ENCODE data around the gene OPRD1.
"Not testable (repeated sequence)": the region's sequence is repeated elsewhere in the genome, so short reads cannot be mapped to it uniquely, and the experiment has no call there.

The OPRD1 gene

DNA sequence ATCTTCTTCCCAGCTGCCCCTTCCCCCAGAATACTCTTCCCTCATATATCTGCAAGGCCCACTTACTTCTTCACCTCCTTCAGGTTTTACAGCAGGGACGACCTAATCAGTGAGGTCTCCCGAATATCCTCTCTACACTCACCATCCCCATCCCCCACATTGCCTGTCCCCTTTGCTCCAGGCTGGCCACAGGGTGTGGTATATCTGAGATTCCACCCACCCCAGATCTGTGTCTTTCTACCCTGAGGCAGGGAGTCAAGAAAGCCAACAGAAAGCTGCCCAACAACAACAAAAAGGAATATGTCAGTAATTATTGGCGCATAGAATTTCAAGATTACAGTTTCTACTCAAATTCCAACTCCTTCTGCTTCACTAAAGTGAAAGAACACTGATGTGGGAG, 30.0 kb upstream of the OPRD1 start:
- H3K27ac ChIP-seq (ENCODE audit: low read depth, low read length): no peak overlapping the region
- H3K9ac ChIP-seq (ENCODE audit: low read length): no peak overlapping the region
- no peaks in the 10 kb centered on the region for H3K9me3 ChIP-seq (ENCODE audit: control insufficient read depth, insufficient read depth, low read depth, low read length)

DNA sequence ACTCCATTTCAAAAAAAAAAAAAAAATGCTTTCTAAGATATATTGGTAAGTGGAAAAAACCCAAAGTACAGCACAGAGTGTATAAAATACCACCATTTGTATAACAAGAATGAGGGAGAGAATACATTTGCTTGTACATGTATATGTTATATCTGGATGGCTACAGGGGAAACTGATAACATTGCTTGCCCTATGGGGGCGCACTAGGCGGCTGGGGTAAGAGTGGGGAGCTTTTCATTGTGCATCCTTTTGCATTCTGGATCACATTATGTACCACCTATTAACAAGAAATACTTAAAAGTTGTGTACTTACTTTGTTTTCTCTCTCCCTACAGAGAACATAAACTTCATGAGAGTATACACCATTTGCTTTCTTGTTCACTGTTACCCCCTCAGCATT, 28.6 kb upstream of the OPRD1 start:
- H3K4me1 ChIP-seq (ENCODE audit: control insufficient read depth, insufficient read depth, low read length): peaks cover 10% of the 10 kb centered on the region; the same call in 1 of the 2 replicates

More for the DNA sequence above, 30.0 kb upstream of the OPRD1 start:
- H3K36me3 ChIP-seq (ENCODE audit: control insufficient read depth, insufficient read depth, low read length): no peaks in the 10 kb centered on the region
- no peaks in the 10 kb centered on the region for H3K27me3 ChIP-seq (ENCODE audit: control insufficient read depth, insufficient read depth, low read length)
- H3K4me3 ChIP-seq (ENCODE audit: low read depth, low read length): no peak overlapping the region
- peaks cover 10% of the 10 kb centered on the region; the same call in 1 of the 2 replicates for H3K4me1 ChIP-seq (ENCODE audit: control insufficient read depth, insufficient read depth, low read length)

DNA sequence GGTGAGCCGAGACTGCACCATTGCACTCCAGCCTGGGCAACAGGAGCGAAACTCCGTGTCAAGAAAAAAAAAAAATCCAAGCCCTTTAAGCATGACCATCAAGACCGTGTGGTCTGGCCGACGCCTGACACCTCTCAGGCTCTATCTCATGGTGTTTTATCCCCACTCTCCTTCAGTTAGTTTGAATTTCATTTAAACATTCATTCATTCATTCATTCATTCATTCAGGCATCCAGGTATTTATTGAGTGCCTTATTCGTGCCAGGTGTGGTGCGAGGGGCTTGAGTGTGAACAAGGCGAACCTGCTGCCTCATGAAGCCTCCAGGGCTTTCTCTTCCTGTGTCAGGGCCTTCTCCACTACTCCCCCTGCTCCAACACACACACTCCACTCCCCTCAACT, 22.6 kb upstream of the OPRD1 start:
- Histone ChIP-seq H3K36me3 (ENCODE audit: control insufficient read depth, insufficient read depth, low read length) (no peaks in the 10 kb centered on the region), H3K27me3 (ENCODE audit: control insufficient read depth, insufficient read depth, low read length) (no peaks in the 10 kb centered on the region), H3K9ac (ENCODE audit: low read length) (no peak overlapping the region), H3K4me1 (ENCODE audit: control insufficient read depth, insufficient read depth, low read length) (peaks cover 12% of the 10 kb centered on the region; the same call in 1 of the 2 replicates), H3K4me3 (ENCODE audit: low read depth, low read length) (no peak overlapping the region), H3K27ac (ENCODE audit: low read depth, low read length) (no peak overlapping the region), H3K9me3 (ENCODE audit: control insufficient read depth, insufficient read depth, low read depth, low read length) (no peaks in the 10 kb centered on the region)

More for the DNA sequence above, 28.6 kb upstream of the OPRD1 start:
- no peak overlapping the region for H3K4me3 ChIP-seq (ENCODE audit: low read depth, low read length)
- no peaks in the 10 kb centered on the region for H3K27me3 ChIP-seq (ENCODE audit: control insufficient read depth, insufficient read depth, low read length)
- H3K36me3 ChIP-seq (ENCODE audit: control insufficient read depth, insufficient read depth, low read length): no peaks in the 10 kb centered on the region
- no peak overlapping the region for H3K9ac ChIP-seq (ENCODE audit: low read length)
- no peaks in the 10 kb centered on the region for H3K9me3 ChIP-seq (ENCODE audit: control insufficient read depth, insufficient read depth, low read depth, low read length)
- no peak overlapping the region for H3K27ac ChIP-seq (ENCODE audit: low read depth, low read length)

DNA sequence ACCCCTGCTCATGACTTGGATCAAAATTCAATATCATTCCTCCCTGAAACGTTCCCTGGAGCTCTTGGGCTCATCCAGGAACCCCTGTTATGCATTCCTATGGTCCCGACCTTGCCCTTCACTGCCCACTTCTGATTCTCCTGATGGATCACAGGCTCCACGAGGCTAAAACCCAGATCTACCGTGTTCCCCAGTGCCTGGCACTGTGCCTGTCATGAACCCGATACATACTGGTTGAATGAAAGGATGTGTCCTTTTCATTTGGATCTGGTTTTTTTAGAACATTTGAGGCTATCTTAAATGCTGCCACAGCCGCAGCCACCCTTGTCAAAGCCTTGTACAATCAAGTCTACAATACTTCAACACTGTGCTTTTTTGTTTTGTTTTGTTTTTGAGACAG, 22.2 kb upstream of the OPRD1 start:
- Histone ChIP-seq H3K9me3 (ENCODE audit: control insufficient read depth, insufficient read depth, low read depth, low read length) (no peaks in the 10 kb centered on the region), H3K27ac (ENCODE audit: low read depth, low read length) (no peak overlapping the region), H3K36me3 (ENCODE audit: control insufficient read depth, insufficient read depth, low read length) (no peaks in the 10 kb centered on the region), H3K4me3 (ENCODE audit: low read depth, low read length) (no peak overlapping the region), H3K4me1 (ENCODE audit: control insufficient read depth, insufficient read depth, low read length) (peaks cover 12% of the 10 kb centered on the region; the same call in 1 of the 2 replicates), H3K9ac (ENCODE audit: low read length) (no peak overlapping the region), H3K27me3 (ENCODE audit: control insufficient read depth, insufficient read depth, low read length) (no peaks in the 10 kb centered on the region)

DNA sequence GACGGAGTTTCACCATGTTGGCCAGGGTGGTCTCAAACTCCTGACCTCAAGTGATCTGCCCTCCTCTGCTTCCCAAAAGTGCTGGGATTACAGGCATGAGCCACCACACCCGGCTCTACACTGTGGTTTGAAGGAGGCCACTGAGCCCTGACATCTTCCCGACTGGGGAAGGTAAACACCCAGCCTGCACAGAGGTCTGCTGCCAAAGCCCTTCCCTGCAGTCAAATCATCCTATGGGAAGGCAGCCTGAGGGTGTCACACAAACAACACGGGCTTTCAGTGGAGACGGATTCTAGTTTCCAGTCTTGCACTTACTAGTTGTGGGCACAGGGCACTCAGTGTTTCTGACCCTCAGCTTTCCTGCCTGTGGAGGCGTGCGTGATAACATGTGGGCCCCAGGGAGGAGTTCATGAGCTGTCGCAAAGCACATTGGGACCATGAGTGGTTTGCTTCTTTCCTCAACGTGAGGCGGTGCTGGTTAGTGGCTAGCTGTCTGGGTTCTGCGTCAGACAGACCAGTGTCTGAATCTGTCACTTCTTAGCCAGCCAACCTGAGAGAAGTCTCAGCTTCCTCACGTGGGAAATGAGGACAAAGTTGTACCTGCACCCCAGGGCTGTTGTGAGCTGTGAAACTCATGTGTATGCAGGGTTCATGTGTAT, 21.5 kb upstream of the OPRD1 start:
- Histone ChIP-seq H3K9ac (ENCODE audit: low read length) (no peak overlapping the region), H3K4me1 (ENCODE audit: control insufficient read depth, insufficient read depth, low read length) (peaks cover 12% of the 10 kb centered on the region; the same call in 1 of the 2 replicates), H3K27ac (ENCODE audit: low read depth, low read length) (no peak overlapping the region), H3K9me3 (ENCODE audit: control insufficient read depth, insufficient read depth, low read depth, low read length) (no peaks in the 10 kb centered on the region), H3K27me3 (ENCODE audit: control insufficient read depth, insufficient read depth, low read length) (no peaks in the 10 kb centered on the region), H3K36me3 (ENCODE audit: control insufficient read depth, insufficient read depth, low read length) (no peaks in the 10 kb centered on the region), H3K4me3 (ENCODE audit: low read depth, low read length) (no peak overlapping the region)

DNA sequence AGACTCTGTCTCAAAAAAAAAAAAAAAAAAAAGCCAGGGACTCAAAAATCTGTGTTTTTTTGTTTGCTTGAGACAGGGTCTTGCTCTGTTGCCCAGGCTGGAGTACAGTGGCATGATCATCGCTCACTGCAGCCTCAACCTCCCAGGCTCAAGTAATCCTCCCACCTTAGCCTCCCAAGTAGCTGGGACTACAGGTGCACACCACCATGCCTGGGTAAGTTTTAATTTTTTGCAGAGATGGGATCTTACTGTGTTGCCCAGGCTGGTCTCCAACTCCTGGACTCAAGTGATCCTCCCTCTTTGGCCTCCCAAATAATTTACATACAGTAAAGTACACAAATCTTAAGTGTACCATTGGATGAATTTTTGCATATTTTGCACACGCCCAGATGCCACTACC, 20.0 kb upstream of the OPRD1 start:
- peaks cover 15% of the 10 kb centered on the region; the same call in 1 of the 2 replicates for H3K4me1 ChIP-seq (ENCODE audit: control insufficient read depth, insufficient read depth, low read length)
- H3K4me3 ChIP-seq (ENCODE audit: low read depth, low read length); H3K27me3 ChIP-seq (ENCODE audit: control insufficient read depth, insufficient read depth, low read length); H3K9ac ChIP-seq (ENCODE audit: low read length); H3K36me3 ChIP-seq (ENCODE audit: control insufficient read depth, insufficient read depth, low read length); H3K27ac ChIP-seq (ENCODE audit: low read depth, low read length); H3K9me3 ChIP-seq (ENCODE audit: control insufficient read depth, insufficient read depth, low read depth, low read length): not testable (repeated sequence)

DNA sequence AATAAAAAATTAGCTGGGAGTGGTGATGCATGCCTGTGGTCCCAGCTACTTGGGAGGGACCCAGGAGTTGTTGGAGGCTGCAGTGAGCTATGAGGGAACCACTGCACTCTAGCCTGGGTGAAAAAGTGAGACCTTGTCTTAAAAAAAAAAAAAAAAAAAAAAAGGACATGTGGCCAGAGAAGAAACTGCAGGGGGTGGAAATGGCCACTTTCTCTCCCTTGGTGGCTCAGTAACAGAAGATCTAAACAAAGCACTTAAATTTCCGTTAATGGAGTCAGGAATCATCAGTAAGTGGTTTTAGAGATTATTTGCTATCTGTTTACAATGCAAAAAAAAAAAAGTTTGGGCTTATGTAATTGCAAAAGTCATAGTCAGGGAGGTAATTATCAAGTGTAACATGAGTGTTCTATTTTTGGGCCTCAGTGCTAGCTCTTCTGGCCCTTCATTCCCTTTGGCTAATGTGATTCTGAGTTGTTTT, 19.3 kb upstream of the OPRD1 start:
- no peaks in the 10 kb centered on the region for H3K27me3 ChIP-seq (ENCODE audit: control insufficient read depth, insufficient read depth, low read length)
- no peak overlapping the region for H3K9ac ChIP-seq (ENCODE audit: low read length)
- H3K4me3 ChIP-seq (ENCODE audit: low read depth, low read length): no peak overlapping the region
- no peaks in the 10 kb centered on the region for H3K9me3 ChIP-seq (ENCODE audit: control insufficient read depth, insufficient read depth, low read depth, low read length)
- H3K36me3 ChIP-seq (ENCODE audit: control insufficient read depth, insufficient read depth, low read length): no peaks in the 10 kb centered on the region
- H3K4me1 ChIP-seq (ENCODE audit: control insufficient read depth, insufficient read depth, low read length): peaks cover 15% of the 10 kb centered on the region; the same call in 1 of the 2 replicates
- no peak overlapping the region for H3K27ac ChIP-seq (ENCODE audit: low read depth, low read length)

DNA sequence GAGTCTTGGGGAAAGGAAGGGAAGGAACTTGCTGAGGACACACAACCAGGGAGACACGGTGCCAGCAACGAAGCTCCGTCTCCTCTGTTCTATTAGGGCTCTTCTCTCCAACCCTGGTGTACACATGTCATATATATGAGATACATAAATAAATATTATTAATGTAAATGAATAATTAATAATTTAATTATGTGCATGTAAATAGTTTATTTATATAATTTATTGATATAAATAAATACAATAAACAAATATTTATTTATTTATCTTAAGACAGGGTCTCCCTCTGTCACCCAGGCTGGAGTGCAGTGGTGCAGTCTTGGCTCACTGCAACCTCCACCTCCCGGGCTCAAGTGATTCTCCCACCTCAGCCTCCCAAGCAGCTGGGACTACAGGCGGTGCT, 17.4 kb upstream of the OPRD1 start:
- H3K9ac ChIP-seq (ENCODE audit: low read length): not testable (repeated sequence)

DNA sequence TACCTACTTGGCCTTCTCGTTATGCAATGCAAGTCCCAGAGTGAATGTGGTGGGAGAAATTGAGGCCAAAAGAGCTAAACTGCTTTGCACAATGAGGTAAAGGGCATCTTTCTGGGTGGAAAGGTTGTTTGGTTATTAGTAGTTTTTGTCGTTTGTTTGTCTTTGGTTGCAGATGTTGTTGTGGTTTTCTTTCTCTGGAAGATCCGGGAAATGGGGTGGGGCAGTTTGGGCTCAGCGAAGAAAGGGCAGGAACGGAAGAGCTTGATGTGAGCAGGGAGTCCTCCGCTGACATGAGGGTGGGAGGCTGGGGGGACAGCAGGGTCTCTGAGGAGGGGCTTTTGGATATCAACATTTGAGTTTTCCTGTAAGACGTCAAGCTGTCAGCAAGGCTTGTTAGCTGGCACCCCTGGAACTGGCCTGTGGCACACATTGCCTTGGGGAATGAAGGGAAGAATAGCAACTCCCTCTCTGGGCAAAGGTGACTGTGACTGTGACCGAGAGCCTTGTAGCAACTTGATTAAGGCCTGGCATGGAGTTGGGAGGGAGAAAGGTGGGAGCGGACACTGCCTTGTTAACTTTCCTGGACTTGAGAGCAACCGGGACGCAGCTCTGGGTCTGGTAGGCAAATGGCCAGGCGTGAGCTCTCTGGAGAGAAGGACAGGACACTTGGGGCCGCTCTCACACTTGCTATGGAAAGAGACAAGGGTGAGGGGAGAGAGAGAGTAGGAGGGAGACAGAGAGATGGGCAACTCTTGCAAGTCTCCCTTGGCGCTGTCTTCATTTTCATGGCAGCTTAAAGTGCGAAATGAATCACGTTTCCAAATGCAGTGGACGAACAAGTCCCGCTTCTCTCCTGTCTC, 15.4 kb upstream of the OPRD1 start:
- no peaks in the 10 kb centered on the region for H3K9me3 ChIP-seq (ENCODE audit: control insufficient read depth, insufficient read depth, low read depth, low read length)
- H3K9ac ChIP-seq (ENCODE audit: low read length): no peak overlapping the region
- no peak overlapping the region for H3K4me3 ChIP-seq (ENCODE audit: low read depth, low read length)
- no peak overlapping the region for H3K27ac ChIP-seq (ENCODE audit: low read depth, low read length)
- no peaks in the 10 kb centered on the region for H3K27me3 ChIP-seq (ENCODE audit: control insufficient read depth, insufficient read depth, low read length)
- no peaks in the 10 kb centered on the region for H3K36me3 ChIP-seq (ENCODE audit: control insufficient read depth, insufficient read depth, low read length)
- H3K4me1 ChIP-seq (ENCODE audit: control insufficient read depth, insufficient read depth, low read length): peaks cover 23% of the 10 kb centered on the region; the same call in 1 of the 2 replicates

More for the DNA sequence above, 17.4 kb upstream of the OPRD1 start:
- H3K36me3 ChIP-seq (ENCODE audit: control insufficient read depth, insufficient read depth, low read length); H3K9me3 ChIP-seq (ENCODE audit: control insufficient read depth, insufficient read depth, low read depth, low read length); H3K4me3 ChIP-seq (ENCODE audit: low read depth, low read length); H3K27ac ChIP-seq (ENCODE audit: low read depth, low read length); H3K27me3 ChIP-seq (ENCODE audit: control insufficient read depth, insufficient read depth, low read length): not testable (repeated sequence)
- H3K4me1 ChIP-seq (ENCODE audit: control insufficient read depth, insufficient read depth, low read length): peaks cover 15% of the 10 kb centered on the region; the same call in 1 of the 2 replicates

DNA sequence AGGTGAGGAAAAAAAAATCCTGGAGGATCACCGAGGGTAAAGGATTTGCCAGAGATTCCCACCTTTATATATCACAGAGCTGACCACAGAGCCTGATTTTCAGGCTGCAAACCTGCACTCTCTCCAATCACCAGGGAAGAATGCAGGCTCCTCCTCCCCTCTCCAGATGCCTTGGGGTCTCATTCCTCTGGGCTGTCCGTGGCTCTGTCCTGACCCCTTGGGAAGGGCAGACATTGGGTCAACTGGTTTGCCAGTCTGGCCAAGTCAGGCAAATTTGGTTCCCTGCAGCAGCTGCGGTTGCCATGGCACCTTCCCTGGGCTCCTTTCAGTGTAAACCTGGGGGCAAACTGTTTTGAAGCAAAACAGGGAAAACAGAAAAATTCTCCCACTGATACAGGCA, 11.6 kb upstream of the OPRD1 start:
- H3K4me3 ChIP-seq (ENCODE audit: low read depth, low read length): no peak overlapping the region
- 0 out of 2 replicates have a peak, but pooled peaks cover 3% of the 10 kb centered on the region for H3K9me3 ChIP-seq (ENCODE audit: control insufficient read depth, insufficient read depth, low read depth, low read length)
- peaks cover 15% of the 10 kb centered on the region for H3K4me1 ChIP-seq (ENCODE audit: control insufficient read depth, insufficient read depth, low read length)
- H3K9ac ChIP-seq (ENCODE audit: low read length): no peak overlapping the region
- H3K27ac ChIP-seq (ENCODE audit: low read depth, low read length): no peak overlapping the region
- no peaks in the 10 kb centered on the region for H3K36me3 ChIP-seq (ENCODE audit: control insufficient read depth, insufficient read depth, low read length)
- no peaks in the 10 kb centered on the region for H3K27me3 ChIP-seq (ENCODE audit: control insufficient read depth, insufficient read depth, low read length)

DNA sequence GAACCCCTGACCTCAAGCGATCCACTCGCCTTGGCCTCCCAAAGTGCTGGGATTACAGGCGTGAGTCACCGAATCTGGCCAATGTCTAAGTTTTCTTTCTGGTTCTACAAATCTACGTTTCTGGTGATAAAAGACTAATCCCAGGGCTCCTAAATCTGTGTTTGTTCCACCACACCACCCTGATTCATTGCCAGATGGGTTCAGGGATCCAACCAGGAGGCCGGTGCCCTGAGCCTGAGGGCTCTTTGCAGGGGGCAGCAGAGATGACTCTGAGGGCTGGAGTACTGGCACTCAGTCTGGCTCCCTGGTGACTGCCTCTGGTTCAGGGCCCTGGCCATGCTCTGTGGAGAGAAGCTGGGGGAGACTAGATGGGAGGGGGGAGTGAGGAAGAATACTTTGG, 10.5 kb upstream of the OPRD1 start:
- H3K9me3 ChIP-seq (ENCODE audit: control insufficient read depth, insufficient read depth, low read depth, low read length): 0 out of 2 replicates have a peak, but pooled peaks cover 3% of the 10 kb centered on the region
- no peaks in the 10 kb centered on the region for H3K27me3 ChIP-seq (ENCODE audit: control insufficient read depth, insufficient read depth, low read length)
- no peak overlapping the region for H3K4me3 ChIP-seq (ENCODE audit: low read depth, low read length)
- no peaks in the 10 kb centered on the region for H3K36me3 ChIP-seq (ENCODE audit: control insufficient read depth, insufficient read depth, low read length)
- H3K4me1 ChIP-seq (ENCODE audit: control insufficient read depth, insufficient read depth, low read length): peaks cover 12% of the 10 kb centered on the region
- H3K9ac ChIP-seq (ENCODE audit: low read length): no peak overlapping the region
- H3K27ac ChIP-seq (ENCODE audit: low read depth, low read length): no peak overlapping the region

Data from HUES6 (cell line).